ENCODE data around the gene SELENON.

The SELENON gene

GRCh38 chr1:25810341-25811299 is 10.6 kb downstream of the SELENON start:
- DNase-seq = peak; percentile 40

GRCh38 chr1:25811384-25812082 is 11.5 kb downstream of the SELENON start:
- DNase-seq = no peak

GRCh38 chr1:25813071-25813733 is 13.2 kb downstream of the SELENON start:
- no peak for DNase-seq

GRCh38 chr1:25813734-25814471 is 13.9 kb downstream of the SELENON start:
- no peak for DNase-seq

GRCh38 chr1:25814549-25815087 is 14.6 kb downstream of the SELENON start:
- DNase-seq = no peak

- DNase-seq = no peak
These were observed 15.5 kb downstream of the SELENON start for GRCh38 chr1:25815208-25816111.

- no peak for DNase-seq
These were observed 16.2 kb downstream of the SELENON start for GRCh38 chr1:25816112-25816718.

GRCh38 chr1:25817840-25818501 is 18.0 kb downstream of the SELENON start:
- no peak for DNase-seq

- DNase-seq = no peak
These were observed 18.6 kb downstream of the SELENON start for GRCh38 chr1:25818569-25818968.

- DNase-seq = peak; percentile 79
These were observed 19.7 kb downstream of the SELENON start, which contains the start of gene MTFR1L for GRCh38 chr1:25819491-25820246. TSS of gene MTFR1L (plus strand) at chr1:25819954. CDS start at chr1:25823105, 3,151 bp downstream.

GRCh38 chr1:25820247-25821111 is 20.5 kb downstream of the SELENON start:
- peak; percentile 35 for DNase-seq

- DNase-seq = no peak
These were observed 21.1 kb downstream of the SELENON start for GRCh38 chr1:25821112-25821476.

GRCh38 chr1:25821630-25822091 is 21.7 kb downstream of the SELENON start:
- DNase-seq = no peak

GRCh38 chr1:25825605-25826004 is 25.6 kb downstream of the SELENON start:
- DNase-seq = no peak

- DNase-seq = no peak
These were observed 26.6 kb downstream of the SELENON start for GRCh38 chr1:25826571-25826970.

GRCh38 chr1:25828491-25828890 is 28.5 kb downstream of the SELENON start:
- no peak for DNase-seq

- DNase-seq = no peak
These were observed 29.1 kb downstream of the SELENON start for GRCh38 chr1:25829046-25829445.

GRCh38 chr1:25831569-25832196 is 31.7 kb downstream of the SELENON start:
- DNase-seq = peak; percentile 52
